ENCODE data around the gene NAALAD2. TPM values are rescaled to one million over a fixed set of nuclear protein-coding genes. Genes with fewer than 3 reads are reported as not detected.
A peak's percentile ranks its signal among the peaks of the same experiment; 100 is the strongest.
"Not testable (repeated sequence)": the region's sequence is repeated elsewhere in the genome, so short reads cannot be mapped to it uniquely, and the experiment has no call there.

Gene NAALAD2
- total RNA-seq, 2 donors from 2014 or later = not detected

DNA sequence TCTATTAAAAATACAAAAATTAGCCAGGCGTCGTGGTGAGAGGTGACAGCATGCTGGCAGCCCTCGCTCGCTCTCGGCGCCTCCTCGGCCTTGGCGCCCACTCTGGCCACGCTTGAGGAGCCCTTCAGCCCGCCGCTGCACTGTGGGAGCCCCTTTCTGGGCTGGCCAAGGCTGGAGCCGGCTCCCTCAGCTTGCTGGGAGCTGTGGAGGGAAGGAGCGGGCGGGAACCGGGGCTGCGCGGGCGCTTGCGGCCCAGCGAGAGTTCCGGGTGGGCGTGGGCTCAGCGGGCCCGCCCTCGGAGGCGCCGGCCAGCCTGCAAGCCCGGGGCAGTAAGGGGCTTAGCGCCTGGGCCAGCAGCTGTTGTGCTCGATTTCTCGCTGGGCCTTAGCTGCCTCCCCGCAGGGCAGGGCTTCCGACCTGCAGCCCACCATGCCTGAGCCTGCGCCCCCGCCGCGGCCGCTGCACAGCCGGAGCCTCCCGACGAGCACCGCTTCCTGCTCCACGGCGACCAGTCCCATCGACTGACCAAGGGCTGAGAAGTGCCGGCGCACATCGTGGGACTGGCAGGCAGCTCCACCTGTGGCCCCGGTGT, 32.6 kb downstream of the NAALAD2 start:
- peak; percentile 60 for DNase-seq (ENCODE audit: low spot score)
- ATAC-seq; H3K4me3 Mint-ChIP-seq; H3K4me1 Mint-ChIP-seq (ENCODE audit: low read depth in 2 of 2); H3K9me3 Mint-ChIP-seq; H3K27ac Mint-ChIP-seq; H3K36me3 Mint-ChIP-seq: not testable (repeated sequence)
- H3K27me3 Mint-ChIP-seq = peaks cover 0 to 22% of the 10 kb centered on the region in 2 donors

DNA sequence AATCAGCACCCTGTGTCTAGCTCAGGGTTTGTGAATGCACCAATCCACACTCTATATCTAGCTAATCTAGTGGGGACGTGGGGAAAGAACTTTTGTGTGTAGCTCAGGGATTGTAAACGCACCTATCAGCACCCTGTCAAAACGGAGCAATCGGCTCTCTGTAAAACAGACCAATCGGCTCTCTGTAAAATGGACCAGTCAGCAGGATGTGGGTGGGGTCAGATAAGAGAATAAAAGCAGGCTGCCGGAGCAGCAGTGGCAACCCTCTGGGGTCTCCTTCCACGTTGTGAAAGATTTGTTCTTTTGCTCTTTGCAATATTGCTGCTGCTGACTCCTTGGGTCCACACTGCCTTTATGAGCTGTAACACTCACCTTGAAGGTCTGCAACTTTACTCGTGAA, 33.2 kb downstream of the NAALAD2 start:
- DNase-seq (ENCODE audit: low spot score); H3K4me3 Mint-ChIP-seq; H3K36me3 Mint-ChIP-seq; ATAC-seq; H3K4me1 Mint-ChIP-seq (ENCODE audit: low read depth in 2 of 2); H3K27ac Mint-ChIP-seq; H3K9me3 Mint-ChIP-seq: not testable (repeated sequence)
- H3K27me3 Mint-ChIP-seq = peaks cover 0 to 22% of the 10 kb centered on the region in 2 donors

DNA sequence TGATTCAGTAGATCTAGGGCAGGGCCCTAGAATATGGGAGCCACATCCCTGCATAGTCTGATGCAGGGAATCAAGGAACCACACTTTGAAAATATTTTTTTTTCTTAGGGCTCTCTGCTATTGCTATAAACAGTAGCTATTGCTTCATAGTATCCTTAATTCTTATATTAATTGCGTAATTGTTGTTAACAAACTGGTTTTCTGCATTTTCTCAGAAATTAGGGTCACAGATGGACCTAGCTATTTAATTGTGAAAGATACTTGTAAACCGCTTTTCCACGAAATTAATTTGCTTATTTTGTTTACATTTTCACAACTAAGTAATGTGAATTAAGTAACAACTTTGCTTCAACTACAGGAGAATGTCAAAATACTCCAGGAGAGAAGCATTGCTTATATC, 34.1 kb downstream of the NAALAD2 start:
- H3K27me3 Mint-ChIP-seq = peaks cover 0 to 22% of the 10 kb centered on the region in 2 donors
- no peaks in the 10 kb centered on the region for H3K4me1 Mint-ChIP-seq (ENCODE audit: low read depth in 2 of 2)
- DNase-seq (ENCODE audit: low spot score) (no peak), ATAC-seq (no peak)
- peaks cover 4% of the 10 kb centered on the region for H3K9me3 Mint-ChIP-seq
- no peak overlapping the region for H3K4me3 Mint-ChIP-seq
- H3K36me3 Mint-ChIP-seq = no peaks in the 10 kb centered on the region
- H3K27ac Mint-ChIP-seq = no peak overlapping the region

DNA sequence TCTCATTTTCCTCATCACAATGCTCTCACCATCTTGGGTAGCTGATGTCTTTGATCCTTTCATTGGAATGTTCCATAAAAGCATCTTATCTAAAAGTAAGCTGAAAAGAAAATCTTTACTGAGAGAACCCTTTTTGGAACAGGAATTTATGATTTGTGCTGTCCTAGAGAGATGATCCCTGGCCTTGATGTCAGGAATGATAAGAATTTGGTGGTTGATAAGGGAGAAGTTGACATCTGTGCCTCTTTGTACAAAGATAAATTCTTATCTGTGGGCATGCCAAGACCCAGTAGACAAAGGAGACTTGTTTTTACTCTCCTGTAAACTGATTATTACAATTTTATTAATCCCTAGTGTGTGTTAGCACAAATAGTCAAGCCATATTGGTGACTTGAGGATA, 36.9 kb downstream of the NAALAD2 start:
- H3K4me3 Mint-ChIP-seq = no peak overlapping the region
- ATAC-seq (no peak), DNase-seq (ENCODE audit: low spot score) (no peak)
- H3K27ac Mint-ChIP-seq = no peak overlapping the region
- peaks cover 0 to 16% of the 10 kb centered on the region in 2 donors for H3K27me3 Mint-ChIP-seq
- H3K9me3 Mint-ChIP-seq = peaks cover 4% of the 10 kb centered on the region
- no peaks in the 10 kb centered on the region for H3K4me1 Mint-ChIP-seq (ENCODE audit: low read depth in 2 of 2)
- H3K36me3 Mint-ChIP-seq = no peaks in the 10 kb centered on the region

DNA sequence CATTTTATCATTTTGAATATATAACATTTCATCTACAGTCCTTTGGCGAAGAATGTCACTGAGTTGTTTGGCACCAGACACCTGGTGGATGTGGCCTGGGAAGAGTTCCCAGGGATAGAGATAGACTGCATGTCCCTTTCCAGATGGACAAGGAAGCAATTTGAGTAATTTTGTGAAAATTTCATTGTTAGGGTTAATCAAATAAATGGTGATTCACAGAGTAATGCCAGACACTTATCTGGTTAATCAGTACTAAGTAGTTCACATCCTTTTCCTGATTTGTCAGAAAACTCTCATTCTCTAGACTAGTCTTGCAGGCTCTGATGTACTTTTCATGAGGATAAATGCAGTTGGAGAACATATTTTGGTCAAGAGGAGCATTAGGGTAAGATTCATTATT, 41.6 kb downstream of the NAALAD2 start:
- Mint-ChIP-seq H3K4me3 (no peak overlapping the region), H3K9me3 (peaks cover 4% of the 10 kb centered on the region), H3K27ac (no peak overlapping the region), H3K27me3 (peaks cover 5 to 19% of the 10 kb centered on the region in 2 donors), H3K4me1 (ENCODE audit: low read depth in 2 of 2) (no peaks in the 10 kb centered on the region), H3K36me3 (no peaks in the 10 kb centered on the region)
- ATAC-seq = no peak
- DNase-seq (ENCODE audit: low spot score) = no peak

DNA sequence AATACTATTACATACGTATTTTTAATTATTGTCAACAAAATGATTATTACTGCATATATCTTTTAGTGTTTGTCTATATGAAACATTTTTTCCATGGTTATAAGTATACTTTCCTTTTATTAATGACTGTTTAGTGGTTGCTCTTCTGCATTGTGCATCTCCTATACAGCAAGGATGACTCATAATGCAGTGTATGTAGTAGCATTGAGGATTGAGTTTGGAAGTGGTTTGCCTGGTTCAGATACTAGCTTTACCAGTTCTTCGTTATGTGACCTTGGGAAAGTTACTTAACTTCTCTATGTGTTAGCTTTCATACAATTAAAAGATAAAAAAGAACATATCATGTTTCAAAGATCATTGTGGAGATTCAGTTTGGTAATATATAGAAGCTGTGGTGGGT, 44.3 kb downstream of the NAALAD2 start:
- Mint-ChIP-seq H3K27me3 (peaks cover 5 to 10% of the 10 kb centered on the region in 2 donors), H3K27ac (no peak overlapping the region), H3K36me3 (no peaks in the 10 kb centered on the region), H3K4me3 (no peak overlapping the region), H3K9me3 (no peaks in the 10 kb centered on the region), H3K4me1 (ENCODE audit: low read depth in 2 of 2) (no peaks in the 10 kb centered on the region)
- no peak for DNase-seq (ENCODE audit: low spot score)
- no peak for ATAC-seq

DNA sequence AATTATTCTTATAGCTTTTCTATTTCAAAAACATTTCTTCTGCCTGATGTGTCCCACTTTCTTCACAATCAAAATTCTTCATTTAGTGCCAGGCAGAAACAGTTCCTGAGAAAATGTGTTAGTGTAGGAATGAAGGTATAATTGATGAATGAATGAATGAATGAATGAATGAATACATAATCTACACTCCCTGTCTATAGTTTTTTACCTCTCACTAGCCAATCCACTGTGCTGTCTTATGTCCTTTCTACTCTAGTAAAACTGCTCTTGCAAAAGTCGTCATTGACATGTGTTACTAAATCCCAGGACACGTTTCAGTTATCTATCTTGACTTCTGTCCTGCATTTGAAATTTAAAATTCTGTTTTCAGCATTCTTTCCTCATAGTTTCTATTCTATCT, 45.5 kb downstream of the NAALAD2 start:
- peaks cover 5 to 10% of the 10 kb centered on the region in 2 donors for H3K27me3 Mint-ChIP-seq
- no peaks in the 10 kb centered on the region for H3K36me3 Mint-ChIP-seq
- H3K4me1 Mint-ChIP-seq (ENCODE audit: low read depth in 2 of 2) = no peaks in the 10 kb centered on the region
- H3K27ac Mint-ChIP-seq = no peak overlapping the region
- DNase-seq (ENCODE audit: low spot score) = no peak
- no peaks in the 10 kb centered on the region for H3K9me3 Mint-ChIP-seq
- no peak for ATAC-seq
- no peak overlapping the region for H3K4me3 Mint-ChIP-seq

DNA sequence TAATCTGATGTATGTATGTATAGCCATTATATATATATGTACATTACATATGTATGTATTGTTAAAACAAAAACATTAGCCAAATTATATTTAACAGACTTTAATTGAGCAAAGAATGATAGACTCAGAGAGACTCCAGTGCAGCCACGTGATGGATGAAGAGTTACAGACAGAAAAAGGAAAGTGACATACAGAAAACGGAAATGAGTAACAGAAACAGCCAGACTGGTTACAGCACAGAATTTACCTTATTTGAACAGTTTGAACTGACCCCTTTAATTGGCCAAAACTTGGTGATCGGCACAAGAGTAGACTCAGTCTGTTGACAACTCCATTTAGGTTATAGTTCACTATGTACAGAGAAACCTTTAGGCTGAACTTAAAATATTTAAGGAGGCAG, 53.4 kb downstream of the NAALAD2 start:
- DNase-seq (ENCODE audit: low spot score) (no peak), ATAC-seq (no peak)
- H3K27ac Mint-ChIP-seq = no peak overlapping the region
- H3K4me1 Mint-ChIP-seq (ENCODE audit: low read depth in 2 of 2) = no peaks in the 10 kb centered on the region
- H3K27me3 Mint-ChIP-seq = no peaks in the 10 kb centered on the region
- no peaks in the 10 kb centered on the region for H3K36me3 Mint-ChIP-seq
- no peaks in the 10 kb centered on the region for H3K9me3 Mint-ChIP-seq
- no peak overlapping the region for H3K4me3 Mint-ChIP-seq

DNA sequence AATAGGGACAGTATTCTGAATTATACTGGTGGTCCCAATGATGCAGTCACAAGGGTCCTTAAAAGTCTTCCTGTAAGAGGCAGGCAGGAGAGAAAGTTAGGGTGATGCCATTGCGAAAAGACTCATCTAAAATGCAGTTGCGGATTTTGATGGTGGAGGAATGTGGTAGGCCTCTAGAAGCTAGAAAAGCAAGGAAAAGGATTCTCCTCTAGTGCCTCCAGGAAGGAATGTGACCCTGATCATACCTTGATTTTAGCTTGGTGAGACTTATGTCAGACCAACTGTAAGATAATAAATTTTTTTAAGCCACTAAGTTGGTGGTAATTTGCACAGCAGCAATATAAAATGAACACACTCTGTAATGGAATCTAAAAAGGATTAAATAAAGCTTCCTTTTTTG, 54.5 kb downstream of the NAALAD2 start:
- no peak overlapping the region for H3K27ac Mint-ChIP-seq
- H3K4me3 Mint-ChIP-seq = no peak overlapping the region
- no peak for ATAC-seq
- no peaks in the 10 kb centered on the region for H3K9me3 Mint-ChIP-seq
- H3K36me3 Mint-ChIP-seq = no peaks in the 10 kb centered on the region
- H3K27me3 Mint-ChIP-seq = no peaks in the 10 kb centered on the region
- DNase-seq (ENCODE audit: low spot score) = no peak
- no peaks in the 10 kb centered on the region for H3K4me1 Mint-ChIP-seq (ENCODE audit: low read depth in 2 of 2)

DNA sequence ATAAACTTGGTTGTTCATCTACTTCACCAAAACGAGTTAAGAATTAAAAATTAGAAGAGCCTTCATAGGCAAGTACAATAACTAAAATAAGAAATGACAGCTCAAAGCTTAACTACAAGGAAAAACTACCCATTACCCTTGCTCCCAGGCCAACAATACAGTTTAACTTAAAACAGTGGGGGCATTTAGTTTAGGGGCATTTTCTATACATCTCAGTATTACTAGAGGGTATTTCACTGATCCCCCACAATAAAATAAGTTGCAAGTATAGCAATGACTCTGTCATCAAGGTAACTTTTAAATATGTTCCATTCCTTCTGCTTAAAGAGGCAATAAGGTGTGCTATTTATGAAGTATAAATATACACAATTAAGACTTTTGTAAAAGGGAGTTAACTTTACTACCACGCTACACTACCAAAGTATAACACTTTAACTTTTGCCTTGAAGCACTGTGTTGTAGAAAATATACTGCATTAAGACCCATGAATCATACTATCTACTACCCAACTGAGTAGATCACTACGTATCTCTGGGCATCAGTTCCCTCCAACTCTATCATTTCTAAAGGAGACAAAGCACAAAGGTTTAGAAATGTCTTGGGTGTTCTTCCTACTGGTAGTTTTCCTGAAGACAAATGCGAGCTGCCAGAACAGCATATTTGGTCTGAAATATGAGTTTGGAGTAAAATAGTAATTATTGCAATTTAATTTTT, 58.6 kb downstream of the NAALAD2 start:
- no peak for DNase-seq (ENCODE audit: low spot score)
- no peaks in the 10 kb centered on the region for H3K27me3 Mint-ChIP-seq
- H3K4me3 Mint-ChIP-seq = no peak overlapping the region
- H3K27ac Mint-ChIP-seq = no peak overlapping the region
- no peaks in the 10 kb centered on the region for H3K9me3 Mint-ChIP-seq
- no peak for ATAC-seq
- H3K4me1 Mint-ChIP-seq (ENCODE audit: low read depth in 2 of 2) = peaks cover 0 to 3% of the 10 kb centered on the region in 2 donors
- peaks cover 6% of the 10 kb centered on the region for H3K36me3 Mint-ChIP-seq

DNA sequence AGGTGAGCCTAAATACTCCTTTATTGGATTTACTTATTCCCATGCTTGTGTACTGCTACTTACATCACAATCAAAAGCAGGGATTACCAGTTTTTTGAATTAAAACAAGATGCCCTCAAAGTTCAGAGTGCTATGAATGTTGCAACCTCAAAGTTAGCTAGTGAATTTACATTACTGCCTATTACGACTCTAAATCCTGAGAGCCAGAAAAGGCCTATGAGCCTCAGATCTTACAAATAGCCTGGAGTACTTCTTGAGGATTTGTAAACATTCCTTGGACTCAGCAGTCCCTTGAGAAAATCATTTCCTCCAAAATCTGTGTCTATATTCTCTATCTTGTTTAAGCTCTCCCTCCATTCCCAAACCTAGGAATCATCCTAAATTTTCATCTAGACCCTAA, 62.9 kb downstream of the NAALAD2 start:
- DNase-seq (ENCODE audit: low spot score) = no peak
- H3K36me3 Mint-ChIP-seq = peaks cover 12% of the 10 kb centered on the region
- peaks cover 0 to 3% of the 10 kb centered on the region in 2 donors for H3K4me1 Mint-ChIP-seq (ENCODE audit: low read depth in 2 of 2)
- H3K27me3 Mint-ChIP-seq = no peaks in the 10 kb centered on the region
- no peak overlapping the region for H3K27ac Mint-ChIP-seq
- H3K4me3 Mint-ChIP-seq = no peak overlapping the region
- no peak for ATAC-seq
- no peaks in the 10 kb centered on the region for H3K9me3 Mint-ChIP-seq

DNA sequence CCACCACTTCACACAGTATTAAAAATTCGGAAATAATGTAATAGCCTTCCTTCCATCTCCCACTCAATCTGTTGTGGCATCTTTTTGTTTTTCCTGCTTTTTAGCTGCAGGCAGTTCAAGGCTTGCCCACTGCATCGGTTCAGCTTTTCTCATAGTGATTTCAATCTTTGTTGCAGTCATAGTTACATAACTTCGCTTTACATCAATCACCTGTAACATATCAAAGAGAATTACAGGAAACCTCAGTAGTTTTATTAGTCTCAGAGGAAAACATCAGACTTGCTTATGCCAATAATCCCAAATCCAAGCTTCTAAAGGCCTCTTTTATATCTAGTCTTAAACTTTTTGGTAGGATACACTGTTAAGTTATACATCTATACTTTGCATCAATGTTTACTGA, 67.9 kb downstream of the NAALAD2 start:
- Mint-ChIP-seq H3K4me1 (ENCODE audit: low read depth in 2 of 2) (peaks cover 0 to 7% of the 10 kb centered on the region in 2 donors), H3K27me3 (no peaks in the 10 kb centered on the region), H3K4me3 (no peak overlapping the region), H3K27ac (no peak overlapping the region), H3K9me3 (no peaks in the 10 kb centered on the region), H3K36me3 (peaks cover 28% of the 10 kb centered on the region)
- no peak for ATAC-seq
- DNase-seq (ENCODE audit: low spot score) = no peak

DNA sequence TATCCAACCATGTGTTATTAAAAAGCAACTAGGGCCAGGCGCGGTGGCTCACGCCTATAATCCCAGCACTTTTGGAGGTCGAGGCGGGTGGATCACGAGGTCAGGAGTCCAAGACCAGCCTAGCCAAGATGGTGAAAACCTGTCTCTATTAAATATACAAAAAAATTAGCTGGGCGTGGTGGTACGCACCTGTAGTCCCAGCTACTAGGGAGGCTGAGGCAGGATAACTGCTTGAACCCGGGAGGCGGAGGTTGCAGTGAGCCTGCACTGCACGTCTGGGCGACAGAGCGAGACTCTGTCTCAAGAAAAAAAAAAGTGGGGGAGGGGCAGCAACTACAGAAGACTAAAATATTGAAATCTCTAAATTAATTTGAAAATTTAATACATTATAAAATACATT, 69.9 kb downstream of the NAALAD2 start:
- peaks cover 34% of the 10 kb centered on the region for H3K36me3 Mint-ChIP-seq
- no peaks in the 10 kb centered on the region for H3K27me3 Mint-ChIP-seq
- DNase-seq (ENCODE audit: low spot score) = no peak
- H3K27ac Mint-ChIP-seq = peak overlapping the region in 1 of 2 donors; percentile 42
- no peak overlapping the region for H3K4me3 Mint-ChIP-seq
- peaks cover 7 to 11% of the 10 kb centered on the region in 2 donors for H3K4me1 Mint-ChIP-seq (ENCODE audit: low read depth in 2 of 2)
- no peaks in the 10 kb centered on the region for H3K9me3 Mint-ChIP-seq
- ATAC-seq = no peak

DNA sequence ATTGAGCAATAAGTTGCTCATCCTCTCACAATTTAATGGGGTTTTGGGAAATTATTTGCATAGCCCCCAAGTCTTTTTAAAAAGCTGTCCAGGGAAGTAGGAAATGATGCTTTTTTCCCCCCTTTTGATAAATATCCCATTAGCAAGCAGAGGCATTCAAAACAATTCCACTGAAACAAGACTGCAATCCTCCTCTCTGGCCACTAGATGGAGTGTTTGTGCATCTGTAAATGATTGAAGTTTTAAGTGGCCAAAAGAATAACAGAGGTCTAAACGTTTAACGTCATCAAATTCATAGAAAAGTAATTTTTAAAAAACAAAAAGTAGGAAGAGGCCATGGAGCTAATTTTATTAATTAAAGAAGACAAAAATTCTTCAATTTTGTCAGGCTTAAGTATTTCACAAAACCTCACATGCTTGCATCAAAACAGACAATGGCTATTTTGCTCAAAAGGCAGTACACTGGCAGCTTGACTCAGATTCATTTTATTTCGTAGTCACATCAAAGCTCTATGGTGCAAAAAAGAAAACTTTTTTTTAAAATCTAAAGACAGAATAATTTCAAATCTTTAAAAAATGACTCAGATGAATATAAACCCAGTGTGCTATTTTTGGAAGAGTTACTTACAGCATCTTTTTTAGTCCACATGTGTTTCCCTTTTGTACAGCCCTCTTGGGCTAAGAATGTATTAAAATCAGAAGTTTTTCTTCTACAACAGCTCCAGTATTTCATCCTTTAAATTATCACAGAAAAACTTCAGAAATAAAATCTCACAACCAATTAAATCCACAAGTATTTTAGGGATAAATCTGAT, 70.6 kb downstream of the NAALAD2 start:
- peaks cover 39% of the 10 kb centered on the region for H3K36me3 Mint-ChIP-seq

More for the DNA sequence above, 70.6 kb downstream of the NAALAD2 start:
- Mint-ChIP-seq H3K4me1 (ENCODE audit: low read depth in 2 of 2) (peaks cover 13 to 16% of the 10 kb centered on the region in 2 donors), H3K27ac (peak overlapping the region in 1 of 2 donors; percentile 42), H3K27me3 (no peaks in the 10 kb centered on the region), H3K9me3 (no peaks in the 10 kb centered on the region), H3K4me3 (no peak overlapping the region)
- ATAC-seq (no peak), DNase-seq (ENCODE audit: low spot score) (peak; percentile 64)
